SK-N-SH (cell line): ENCODE results near the gene TLL2.

Experiments used
- EP300 ChIP-seq, 2 experiments: IDR thresholded peaks; 2 replicates each; pipeline versions ENCODE4 v1.4.0 to v1.6.1; 2012; ENCODE audit warnings: borderline replicate concordance in 1 of 2, low read depth in 1 of 2, low read length in 1 of 2
- EZH2phosphoT487 ChIP-seq: fragments of 200-600 bp; sonication (generic); IDR thresholded peaks from 2 replicates; pipeline ENCODE4 v1.6.1; 2017; ENCODE audit warnings: low read depth, mixed run types, mild to moderate bottlenecking, antibody characterized with exemption, moderate library complexity, borderline replicate concordance
- GABPA ChIP-seq: IDR thresholded peaks from 2 replicates; pipeline ENCODE4 v1.4.0; 2012; ENCODE audit warnings: low read depth, mild to moderate bottlenecking
- MXI1 ChIP-seq: IDR thresholded peaks from 2 replicates; pipeline ENCODE4 v1.6.1; 2012; ENCODE audit warnings: mild to moderate bottlenecking, low read depth, low read length, improper control_type of control experiment
- RAD21 ChIP-seq: IDR thresholded peaks from 2 replicates; pipeline ENCODE4 v1.6.1; 2012; ENCODE audit warnings: mild to moderate bottlenecking, low read length
- RCOR1 ChIP-seq: fragments of 150-350 bp; IDR thresholded peaks from 2 replicates; pipeline ENCODE4 v1.6.1; 2017; ENCODE audit warnings: antibody characterized with exemption, low read length
- TF ChIP-seq, protein P1 (sequence below): fragments of 200-600 bp; sonication (generic); IDR thresholded peaks from 2 replicates; pipeline ENCODE4 v1.6.1; 2017; ENCODE audit warnings: antibody characterized with exemption, mild to moderate bottlenecking, moderate library complexity
- TF ChIP-seq, protein P2 (sequence below): IDR thresholded peaks from 2 replicates; pipeline ENCODE4 v1.4.0; 2012; ENCODE audit warnings: low read depth
- TF ChIP-seq, protein P3 (sequence below): IDR thresholded peaks from 2 replicates; pipeline ENCODE4 v1.6.1; 2012; ENCODE audit warnings: mild to moderate bottlenecking, low read depth, low read length, moderate library complexity

DNA sequence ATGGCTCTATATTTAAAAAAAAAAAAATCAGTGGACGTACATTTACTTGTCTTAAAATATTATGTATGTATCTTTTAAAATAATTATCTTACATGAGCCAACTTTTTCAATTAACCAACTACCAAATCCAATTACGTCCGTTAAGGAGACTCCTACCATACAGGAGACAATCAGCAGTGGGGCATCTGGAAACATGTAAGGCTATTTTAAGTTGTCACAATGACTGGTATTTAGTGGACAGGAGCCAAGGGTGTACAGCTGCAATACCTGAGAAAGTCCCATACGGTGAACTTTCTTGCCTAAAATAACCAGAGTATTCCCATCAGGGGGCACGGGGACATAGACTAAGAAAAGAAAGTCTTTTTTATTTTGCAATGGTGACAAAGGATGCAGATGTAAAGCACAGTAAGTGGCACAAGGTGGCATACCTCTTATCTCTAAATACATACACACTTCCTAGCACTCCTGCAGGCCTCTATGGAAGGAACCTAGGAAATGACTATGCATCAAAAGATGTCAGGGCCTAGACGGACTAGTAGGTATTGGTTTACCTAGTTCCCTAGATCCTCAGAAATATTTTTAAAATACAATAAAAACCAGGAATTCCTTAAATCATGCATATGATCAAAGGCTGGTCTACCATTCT lies 16.0 kb upstream of the TLL2 start:
- TF ChIP-seq RCOR1, result no peak
- TF ChIP-seq EZH2phosphoT487, result no peak
- TF ChIP-seq RAD21, result no peak
- TF ChIP-seq, protein P1, sequence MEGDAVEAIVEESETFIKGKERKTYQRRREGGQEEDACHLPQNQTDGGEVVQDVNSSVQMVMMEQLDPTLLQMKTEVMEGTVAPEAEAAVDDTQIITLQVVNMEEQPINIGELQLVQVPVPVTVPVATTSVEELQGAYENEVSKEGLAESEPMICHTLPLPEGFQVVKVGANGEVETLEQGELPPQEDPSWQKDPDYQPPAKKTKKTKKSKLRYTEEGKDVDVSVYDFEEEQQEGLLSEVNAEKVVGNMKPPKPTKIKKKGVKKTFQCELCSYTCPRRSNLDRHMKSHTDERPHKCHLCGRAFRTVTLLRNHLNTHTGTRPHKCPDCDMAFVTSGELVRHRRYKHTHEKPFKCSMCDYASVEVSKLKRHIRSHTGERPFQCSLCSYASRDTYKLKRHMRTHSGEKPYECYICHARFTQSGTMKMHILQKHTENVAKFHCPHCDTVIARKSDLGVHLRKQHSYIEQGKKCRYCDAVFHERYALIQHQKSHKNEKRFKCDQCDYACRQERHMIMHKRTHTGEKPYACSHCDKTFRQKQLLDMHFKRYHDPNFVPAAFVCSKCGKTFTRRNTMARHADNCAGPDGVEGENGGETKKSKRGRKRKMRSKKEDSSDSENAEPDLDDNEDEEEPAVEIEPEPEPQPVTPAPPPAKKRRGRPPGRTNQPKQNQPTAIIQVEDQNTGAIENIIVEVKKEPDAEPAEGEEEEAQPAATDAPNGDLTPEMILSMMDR, result no peak
- no peak for TF ChIP-seq EP300 (IDR thresholded peaks at IDR 0.05; ENCODE audit: borderline replicate concordance in 1 of 2, low read depth in 1 of 2, low read length in 1 of 2)
- TF ChIP-seq, protein P2, sequence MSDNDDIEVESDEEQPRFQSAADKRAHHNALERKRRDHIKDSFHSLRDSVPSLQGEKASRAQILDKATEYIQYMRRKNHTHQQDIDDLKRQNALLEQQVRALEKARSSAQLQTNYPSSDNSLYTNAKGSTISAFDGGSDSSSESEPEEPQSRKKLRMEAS, result no peak
- TF ChIP-seq, protein P3, sequence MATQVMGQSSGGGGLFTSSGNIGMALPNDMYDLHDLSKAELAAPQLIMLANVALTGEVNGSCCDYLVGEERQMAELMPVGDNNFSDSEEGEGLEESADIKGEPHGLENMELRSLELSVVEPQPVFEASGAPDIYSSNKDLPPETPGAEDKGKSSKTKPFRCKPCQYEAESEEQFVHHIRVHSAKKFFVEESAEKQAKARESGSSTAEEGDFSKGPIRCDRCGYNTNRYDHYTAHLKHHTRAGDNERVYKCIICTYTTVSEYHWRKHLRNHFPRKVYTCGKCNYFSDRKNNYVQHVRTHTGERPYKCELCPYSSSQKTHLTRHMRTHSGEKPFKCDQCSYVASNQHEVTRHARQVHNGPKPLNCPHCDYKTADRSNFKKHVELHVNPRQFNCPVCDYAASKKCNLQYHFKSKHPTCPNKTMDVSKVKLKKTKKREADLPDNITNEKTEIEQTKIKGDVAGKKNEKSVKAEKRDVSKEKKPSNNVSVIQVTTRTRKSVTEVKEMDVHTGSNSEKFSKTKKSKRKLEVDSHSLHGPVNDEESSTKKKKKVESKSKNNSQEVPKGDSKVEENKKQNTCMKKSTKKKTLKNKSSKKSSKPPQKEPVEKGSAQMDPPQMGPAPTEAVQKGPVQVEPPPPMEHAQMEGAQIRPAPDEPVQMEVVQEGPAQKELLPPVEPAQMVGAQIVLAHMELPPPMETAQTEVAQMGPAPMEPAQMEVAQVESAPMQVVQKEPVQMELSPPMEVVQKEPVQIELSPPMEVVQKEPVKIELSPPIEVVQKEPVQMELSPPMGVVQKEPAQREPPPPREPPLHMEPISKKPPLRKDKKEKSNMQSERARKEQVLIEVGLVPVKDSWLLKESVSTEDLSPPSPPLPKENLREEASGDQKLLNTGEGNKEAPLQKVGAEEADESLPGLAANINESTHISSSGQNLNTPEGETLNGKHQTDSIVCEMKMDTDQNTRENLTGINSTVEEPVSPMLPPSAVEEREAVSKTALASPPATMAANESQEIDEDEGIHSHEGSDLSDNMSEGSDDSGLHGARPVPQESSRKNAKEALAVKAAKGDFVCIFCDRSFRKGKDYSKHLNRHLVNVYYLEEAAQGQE, result no peak
- TF ChIP-seq GABPA, result no peak
- no peak for TF ChIP-seq MXI1
